GM21529 (cell line): ENCODE data around the gene DKK3.

ENCODE experiments used
- ATAC-seq: cut with Tn5 transposase; IDR thresholded peaks from one replicate; pipeline ENCODE4 v1.9.1; 2021; ENCODE audit not compliant: unreplicated experiment

The DKK3 gene

GRCh38 chr11:11969380-11970215, 38.8 kb downstream of the DKK3 start:
- ATAC-seq: no peak

- no peak for ATAC-seq
Measured at GRCh38 chr11:11968511-11969280, 39.7 kb downstream of the DKK3 start.

- no peak for ATAC-seq
Measured at GRCh38 chr11:11967669-11968510, 40.5 kb downstream of the DKK3 start.

DNA sequence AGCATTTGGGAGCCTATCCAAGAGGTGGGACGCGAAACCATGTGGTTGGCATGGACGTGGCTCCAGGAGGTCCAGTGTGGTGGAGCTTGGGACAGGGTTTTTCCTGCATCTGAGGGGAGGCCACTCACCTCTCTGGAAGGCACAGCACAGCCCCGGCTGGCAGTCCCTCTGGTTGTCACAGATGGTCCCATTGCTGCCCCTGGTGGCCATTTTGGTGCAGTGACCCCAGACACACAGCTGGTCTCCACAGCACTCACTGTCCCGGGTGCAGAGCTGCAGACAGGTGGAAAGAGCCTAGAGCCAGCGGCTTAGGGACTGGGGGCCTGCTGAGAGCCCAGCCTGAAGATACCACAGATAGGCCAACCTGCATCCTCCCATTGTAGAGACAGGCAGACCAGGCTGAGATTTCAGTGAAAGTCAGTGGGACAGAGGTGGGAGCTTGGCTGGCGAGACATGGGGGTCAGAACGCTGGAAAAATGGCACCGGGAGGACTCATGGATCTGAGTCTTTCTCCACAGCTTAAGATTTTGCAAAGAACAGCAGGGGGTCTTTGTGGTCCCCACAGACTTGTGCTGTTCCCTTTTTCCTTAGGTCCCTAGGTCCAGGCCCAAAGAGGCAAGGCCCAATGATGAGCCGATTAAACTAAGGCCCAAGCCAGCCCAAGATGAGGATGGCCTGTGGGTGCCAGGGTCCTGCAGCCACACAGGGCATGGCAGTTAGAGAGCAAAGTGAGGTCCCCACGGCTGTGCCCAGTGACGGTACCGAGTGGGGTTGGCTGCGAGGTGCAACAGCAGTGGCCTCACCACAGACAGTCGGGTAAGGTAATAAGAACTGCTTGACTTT, 41.4 kb downstream of the DKK3 start:
- peak; percentile 98 for ATAC-seq

DNA sequence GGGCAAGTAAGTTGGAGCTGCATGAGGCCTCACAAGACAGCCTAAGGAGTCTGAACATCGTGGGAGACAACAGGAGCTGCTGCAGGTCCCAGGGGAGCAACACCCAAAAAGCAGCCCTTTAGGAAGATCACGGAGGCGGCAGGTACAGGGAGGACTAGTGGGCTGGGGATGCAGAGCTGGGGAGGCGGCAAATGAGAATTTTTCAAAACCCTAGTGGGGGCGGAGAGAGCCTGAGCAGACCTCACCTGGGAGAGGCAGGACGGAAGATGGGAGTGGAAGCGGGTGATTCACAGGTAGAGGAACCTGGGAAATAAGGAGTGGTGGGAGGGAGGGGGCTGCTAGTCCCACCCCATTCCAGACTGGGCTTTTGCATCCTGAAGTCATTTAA, 42.1 kb downstream of the DKK3 start:
- no peak for ATAC-seq

GRCh38 chr11:11965656-11966353, 42.6 kb downstream of the DKK3 start:
- no peak for ATAC-seq

GRCh38 chr11:11965192-11965591, 43.2 kb downstream of the DKK3 start:
- ATAC-seq: no peak

GRCh38 chr11:11964774-11965150, 43.7 kb downstream of the DKK3 start:
- no peak for ATAC-seq

DNA sequence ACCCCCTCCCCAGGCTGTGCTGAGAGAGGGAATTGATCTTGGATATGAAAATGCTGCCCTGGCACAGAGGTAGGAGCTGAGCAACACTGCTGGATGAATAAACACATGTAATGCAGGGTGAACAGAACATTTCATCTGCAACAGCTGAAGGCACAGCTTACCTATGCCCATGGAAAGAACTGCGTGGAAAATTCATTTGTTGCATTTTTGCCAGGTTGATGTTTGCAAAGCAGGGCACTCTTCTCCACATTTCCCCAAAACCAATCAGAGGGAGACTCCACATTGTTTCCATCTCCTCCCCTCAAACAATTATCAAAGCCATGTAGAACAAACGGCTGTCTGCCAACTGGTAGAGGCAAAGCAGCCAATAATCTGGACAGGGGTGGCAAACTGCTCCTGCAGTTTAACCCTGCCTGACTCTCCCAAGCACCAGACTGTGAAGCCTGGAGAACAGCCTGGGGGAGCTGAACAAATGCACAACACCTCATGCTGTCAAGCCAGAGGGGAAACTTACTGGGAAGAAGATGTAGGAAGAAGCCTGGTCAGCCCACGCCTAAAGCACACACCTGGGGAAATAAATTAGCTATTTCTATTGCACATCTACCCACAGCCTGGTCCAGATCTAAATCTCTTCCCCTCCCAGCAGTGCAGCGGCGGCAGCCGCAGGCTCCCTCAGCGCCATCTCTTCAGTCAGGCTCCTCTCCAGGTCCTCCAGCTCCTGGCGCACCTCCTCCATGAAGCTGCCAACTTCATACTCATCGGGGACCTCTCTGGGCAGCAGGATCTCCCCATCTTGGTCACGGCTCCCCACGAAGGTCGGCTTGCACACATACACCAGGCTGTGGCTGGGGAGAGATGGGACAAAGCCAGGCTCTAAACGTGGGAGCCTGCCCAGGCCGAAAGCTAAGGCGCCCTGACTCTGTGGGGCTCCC, 44.3 kb downstream of the DKK3 start:
- ATAC-seq: no peak

GRCh38 chr11:11963067-11963466, 45.4 kb downstream of the DKK3 start:
- ATAC-seq: no peak

GRCh38 chr11:11961399-11962028, 46.9 kb downstream of the DKK3 start:
- no peak for ATAC-seq

GRCh38 chr11:11960687-11961086, 47.7 kb downstream of the DKK3 start:
- ATAC-seq: no peak

DNA sequence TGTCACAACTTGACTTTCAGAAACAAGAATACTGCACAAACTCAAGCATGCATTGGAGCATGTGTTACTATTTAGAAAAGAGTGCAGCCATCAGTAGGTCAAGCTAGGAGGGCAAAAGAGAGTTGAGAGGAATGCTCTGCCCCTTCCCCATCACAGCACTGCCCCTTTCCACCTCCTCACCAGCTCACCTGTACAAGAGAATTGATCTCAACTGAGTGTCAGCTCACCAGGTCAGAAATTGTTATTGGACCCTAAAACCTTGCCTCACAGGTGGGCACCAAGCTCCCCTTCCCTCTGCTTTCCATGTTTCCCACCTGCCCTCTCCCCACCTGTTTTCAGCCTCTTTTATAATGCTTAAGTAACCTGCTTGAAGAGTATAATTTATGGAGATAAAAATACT, 48.8 kb downstream of the DKK3 start:
- ATAC-seq: no peak

GRCh38 chr11:11958403-11959231, 49.8 kb downstream of the DKK3 start:
- no peak for ATAC-seq

DNA sequence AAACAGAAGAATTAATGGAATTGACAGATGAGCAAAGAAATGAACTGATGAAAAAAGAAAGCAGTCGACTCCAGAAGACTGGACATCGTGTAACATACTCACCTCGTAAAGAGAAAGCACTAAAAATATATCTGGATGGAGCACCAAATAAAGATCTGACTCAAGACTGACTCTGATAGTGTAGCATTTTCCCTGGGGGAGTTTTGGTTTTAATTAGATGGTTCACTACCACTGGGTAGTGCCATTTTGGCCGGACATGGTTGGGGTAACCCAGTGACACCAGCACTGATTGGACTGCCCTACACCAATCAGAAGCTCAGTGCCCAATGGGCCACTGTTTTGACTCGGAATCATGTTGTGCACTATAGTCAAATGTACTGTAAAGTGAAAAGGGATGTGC, 52.4 kb downstream of the DKK3 start:
- ATAC-seq: no peak

- no peak for ATAC-seq
Measured at GRCh38 chr11:11952036-11952435, 56.4 kb downstream of the DKK3 start.

DNA sequence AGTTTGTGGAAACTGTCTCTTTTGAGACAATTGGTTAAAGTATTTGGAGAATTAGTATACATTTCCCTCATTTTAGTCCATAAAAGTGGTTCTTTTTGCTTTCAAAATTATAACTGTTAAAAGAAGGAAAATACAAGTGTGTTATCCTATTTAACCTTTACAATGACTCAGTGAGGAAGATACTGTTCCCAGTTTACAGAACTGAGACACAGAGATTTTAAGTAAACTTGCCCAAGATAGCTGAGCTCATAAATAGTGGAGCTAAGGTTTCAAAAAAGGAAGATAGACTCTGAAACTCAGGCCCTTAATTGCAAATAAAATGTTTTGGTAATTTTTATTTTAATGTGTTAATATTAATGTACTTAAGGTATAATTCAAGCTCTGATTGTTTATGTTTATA, 58.9 kb downstream of the DKK3 start:
- no peak for ATAC-seq
